HG03097 (cell line): ENCODE data around the gene RFLNA.

Experiments
- ATAC-seq: cut with Tn5 transposase; IDR thresholded peaks from one replicate; pipeline ENCODE4 v1.9.1; 2021; ENCODE audit not compliant: unreplicated experiment, low FRiP score

Gene RFLNA

DNA sequence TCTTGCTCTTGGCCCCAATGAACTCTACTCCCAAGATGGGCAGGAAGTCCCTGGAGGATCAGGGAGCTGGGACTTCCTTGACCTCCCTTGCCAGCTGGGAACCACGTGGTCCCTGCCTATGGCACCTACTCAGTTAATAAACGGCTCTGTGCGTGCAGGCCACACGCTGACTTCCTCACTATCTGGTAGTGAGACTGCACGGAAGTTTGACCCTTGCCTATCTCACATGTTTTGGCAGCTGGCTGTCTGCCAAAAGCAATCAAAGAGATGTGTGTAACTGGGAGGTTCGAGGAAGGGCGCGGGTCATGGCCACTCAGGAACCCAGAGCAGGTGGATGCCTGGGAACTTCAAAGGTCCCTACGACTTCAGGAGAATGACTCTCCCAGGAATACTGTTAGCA is 57.9 kb downstream of the RFLNA start:
- no peak for ATAC-seq

DNA sequence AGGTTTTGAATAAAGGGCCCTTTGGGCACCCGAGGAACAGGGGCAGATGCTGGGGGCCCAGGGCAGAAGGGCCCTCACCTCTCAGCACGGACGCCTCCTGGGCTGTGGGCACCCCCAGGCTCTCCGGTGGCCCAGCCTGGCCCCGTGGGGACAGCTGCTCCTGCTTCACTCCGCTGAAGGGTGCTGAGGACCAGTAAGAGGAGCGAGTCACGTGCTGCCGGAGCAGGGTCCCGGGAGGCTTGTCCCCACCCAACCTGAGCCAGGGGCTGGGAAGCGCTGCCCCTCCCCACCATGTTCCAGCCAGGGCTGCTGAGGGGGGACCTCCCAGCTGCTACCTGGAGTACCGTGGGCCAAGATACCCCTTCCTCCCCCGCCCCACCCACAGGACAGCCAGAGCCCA is 59.5 kb downstream of the RFLNA start:
- ATAC-seq, result no peak

DNA sequence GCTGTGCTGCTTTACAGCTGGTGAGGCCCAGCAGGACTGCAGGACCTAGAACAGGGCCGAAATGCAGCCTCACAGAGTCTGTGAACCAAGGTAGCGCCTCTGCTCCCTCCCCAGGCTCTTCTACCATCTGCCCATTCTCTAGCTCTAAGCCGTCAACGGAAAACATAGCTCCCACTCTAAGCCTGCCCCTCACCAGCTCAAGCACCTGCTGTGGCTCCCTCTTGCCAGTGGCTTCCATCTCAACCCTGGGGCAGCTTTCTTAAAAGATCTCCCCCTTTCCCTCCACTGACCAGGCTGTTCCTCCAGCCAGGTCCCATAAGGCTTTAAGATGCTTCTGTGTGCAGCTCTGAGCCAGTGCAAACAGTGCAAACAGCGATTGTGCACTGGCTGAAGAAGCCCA is 61.3 kb downstream of the RFLNA start:
- no peak for ATAC-seq

DNA sequence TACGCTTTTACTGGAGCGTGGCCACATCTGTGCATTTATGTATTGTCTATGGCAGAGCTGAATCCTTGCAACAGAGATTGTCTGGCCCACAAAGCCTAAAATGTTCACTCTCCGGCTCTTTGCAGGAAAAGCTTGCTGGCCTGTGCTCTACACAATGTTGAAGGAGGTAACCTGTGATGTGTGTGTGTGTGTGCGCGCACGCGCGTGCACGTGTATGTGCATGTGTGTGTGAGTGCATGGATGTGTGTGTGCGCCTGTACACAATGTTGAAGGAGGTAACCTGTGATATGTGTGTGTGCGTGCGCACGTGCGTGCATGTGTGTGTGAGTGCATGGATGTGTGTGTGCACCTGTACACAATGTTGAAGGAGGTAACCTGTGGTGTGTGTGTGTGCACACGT is 62.7 kb downstream of the RFLNA start:
- ATAC-seq, result no peak

DNA sequence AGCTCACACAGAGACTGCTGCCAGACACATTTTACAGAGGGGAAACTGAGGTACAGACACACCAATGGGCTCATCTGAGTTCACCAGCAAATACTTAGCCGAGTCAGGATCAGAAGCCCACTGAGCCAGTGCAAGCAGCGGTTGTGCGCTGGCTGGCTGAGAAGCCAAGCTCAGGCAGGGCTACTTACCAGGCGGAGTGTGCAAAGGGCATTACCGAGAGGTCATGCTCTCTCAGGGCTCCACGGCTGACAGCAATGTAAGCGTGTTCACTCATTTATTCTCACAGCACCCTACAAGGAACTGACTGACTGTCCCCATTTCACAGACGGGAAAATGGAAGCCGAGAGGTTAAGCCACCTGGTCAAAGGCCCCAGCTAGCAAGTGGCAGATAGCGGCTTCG is 63.7 kb downstream of the RFLNA start:
- ATAC-seq, result no peak

DNA sequence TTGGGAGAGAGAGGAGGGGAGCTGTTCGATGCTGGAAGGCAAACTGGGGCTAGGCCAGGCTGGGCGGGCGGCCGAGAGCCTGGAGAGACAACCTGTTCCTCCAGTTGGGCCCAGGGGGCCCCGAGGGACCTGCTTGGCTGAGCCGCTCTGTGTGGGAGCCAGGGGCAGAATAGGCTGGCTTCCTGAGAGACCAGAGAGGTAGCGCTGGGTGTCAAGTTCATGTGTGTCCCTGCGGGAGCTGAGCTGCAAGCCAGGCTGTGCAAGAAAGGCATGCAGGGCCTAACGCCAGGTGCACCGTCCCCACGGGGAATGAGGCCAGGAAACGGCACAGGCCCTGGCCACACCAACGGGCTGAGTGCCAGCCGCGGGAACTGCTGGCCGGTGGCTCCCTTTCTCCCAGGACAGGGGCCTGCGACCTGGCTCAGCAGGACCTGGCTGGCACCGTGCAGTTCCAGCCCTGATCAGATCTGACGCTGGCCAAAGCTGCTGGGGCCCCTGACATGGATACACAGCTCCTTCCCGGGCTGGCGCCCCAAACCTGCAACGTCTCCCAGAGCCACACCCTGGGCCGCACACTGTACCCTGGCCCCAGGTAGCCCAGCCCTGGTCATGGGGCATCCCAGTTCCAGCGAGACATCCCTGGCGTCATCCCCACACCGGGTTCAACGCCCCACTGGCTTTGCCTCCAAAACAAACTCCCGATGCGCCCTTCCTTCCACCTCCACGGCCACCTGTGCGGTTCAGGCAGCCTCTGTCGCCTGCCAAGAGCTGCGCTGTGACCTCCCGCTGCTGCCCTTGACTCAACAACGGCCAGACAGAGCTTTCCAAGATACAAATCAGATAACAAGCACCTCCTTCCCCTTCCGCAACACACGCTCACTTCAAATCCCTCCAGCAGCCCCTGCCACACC is 65.0 kb downstream of the RFLNA start:
- no peak for ATAC-seq

GRCh38 chr12:124361074-124361970 is 66.4 kb downstream of the RFLNA start:
- no peak for ATAC-seq

GRCh38 chr12:124361996-124362395 is 67.1 kb downstream of the RFLNA start:
- ATAC-seq, result no peak

DNA sequence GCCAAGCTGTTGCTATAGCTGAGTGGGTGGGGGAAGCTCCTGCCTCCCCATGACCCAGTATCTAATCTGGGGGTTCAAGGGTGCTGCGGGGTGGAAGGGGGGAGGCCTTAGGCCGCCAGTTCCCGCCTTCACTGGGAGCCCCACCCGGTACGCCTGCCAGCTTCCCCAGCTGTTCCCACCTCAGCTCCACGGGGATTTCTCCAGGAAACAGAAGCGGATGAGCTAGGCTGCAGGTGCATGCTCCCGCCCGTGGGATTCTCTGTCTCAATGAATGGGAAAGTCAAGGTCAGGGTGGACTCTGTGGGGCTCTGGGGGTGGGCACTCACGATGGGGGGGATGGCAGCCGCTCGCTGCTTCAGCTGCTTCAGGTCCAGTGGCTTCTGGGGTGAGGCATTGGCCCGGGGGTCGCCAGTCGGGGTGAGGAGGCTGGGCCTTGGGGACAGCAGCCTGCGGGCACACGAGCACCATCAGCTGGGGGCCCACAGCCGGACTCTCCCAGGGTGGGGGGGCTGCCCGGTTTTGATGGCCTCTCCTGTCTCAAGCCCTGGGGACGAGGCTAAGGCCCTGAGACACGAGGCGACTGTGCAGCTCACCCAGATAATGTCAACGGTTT is 68.6 kb downstream of the RFLNA start:
- no peak for ATAC-seq

GRCh38 chr12:124364543-124364942 is 69.7 kb downstream of the RFLNA start:
- ATAC-seq, result no peak
